ENCODE results near the gene NLRC3. TPM values are rescaled to one million over a fixed set of nuclear protein-coding genes. Genes with fewer than 3 reads are reported as not detected.

The NLRC3 gene
- total RNA-seq, 1 experiment from 2014 or later: 0.15 TPM

DNA sequence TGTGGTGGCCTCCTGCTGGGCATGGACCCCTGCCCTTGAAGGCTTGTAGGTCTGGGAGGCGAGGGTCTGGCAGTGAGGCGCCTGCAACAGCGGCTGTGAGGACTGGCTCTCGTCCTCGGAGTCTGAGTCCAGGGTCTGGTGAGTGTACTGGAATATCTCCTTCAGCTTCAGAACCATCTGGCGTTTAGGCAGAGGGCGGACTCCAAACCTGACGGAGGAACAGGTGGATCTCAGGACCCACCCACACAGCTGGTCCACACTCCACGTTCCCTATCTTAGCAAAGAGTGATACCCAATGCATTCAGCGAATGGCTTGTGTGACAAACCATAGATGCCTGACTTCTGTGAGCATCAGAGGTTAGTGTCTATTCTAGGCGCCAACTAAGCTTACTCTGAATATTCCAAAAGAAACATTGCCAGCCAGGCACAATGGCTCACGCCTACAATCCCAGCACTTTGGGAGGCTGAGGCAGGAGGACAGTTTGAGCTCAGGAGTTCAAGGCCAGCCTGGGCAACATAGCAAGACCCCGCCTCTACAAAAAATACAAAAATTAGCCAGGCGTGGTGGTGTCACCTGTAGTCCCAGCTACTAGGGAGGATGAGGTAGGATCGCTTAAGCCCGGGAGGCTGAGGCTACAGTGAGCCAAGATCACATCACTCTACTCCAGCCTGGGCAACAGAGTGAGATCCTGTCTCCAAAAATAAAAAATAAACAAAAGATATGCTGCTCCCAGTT, 6.3 kb upstream of the NLRC3 start:
- Histone ChIP-seq H3K27me3 (ENCODE audit: insufficient read depth, low read length) (no peaks in the 10 kb centered on the region), H3K4me2 (ENCODE audit: low read length) (no peak overlapping the region), H2AFZ (ENCODE audit: low read depth, low read length, poor library complexity, severe bottlenecking) (no peak overlapping the region), H3K9me2 (ENCODE audit: insufficient read depth) (no peaks in the 10 kb centered on the region), H4K20me1 (ENCODE audit: insufficient read depth) (no peaks in the 10 kb centered on the region), H3K79me2 (ENCODE audit: insufficient read depth, low read length) (no peaks in the 10 kb centered on the region), H3K9me3 (ENCODE audit: control insufficient read depth in 1 of 2, insufficient read depth in 1 of 2, low read depth in 1 of 2, low read length in 2 of 2) (no peaks in the 10 kb centered on the region), H3K9ac (ENCODE audit: low read length) (no peak overlapping the region), H3K4me1 (ENCODE audit: control insufficient read depth in 1 of 2, insufficient read depth in 2 of 2, low read length in 2 of 2) (peaks cover 9 to 10% of the 10 kb centered on the region in 2 experiments), H3K27ac (ENCODE audit: low read depth, low read length) (no peak overlapping the region), H3K36me3 (ENCODE audit: control insufficient read depth in 1 of 2, insufficient read depth in 2 of 2, low read length in 2 of 2) (no peaks in the 10 kb centered on the region; a peak in 1 of 4 replicates), H3K4me3 (replicated peaks in 1 of 2; ENCODE audit: low read depth in 1 of 2, low read length in 2 of 2) (no peak overlapping the region)
- ChIA-PET RAD21 (ENCODE audit: low non-redundant PET in 1 of 2, low total read pairs in 2 of 2, uncharacterized antibody in 2 of 2, unreplicated experiment in 2 of 2) (no interaction called here), CTCF (no interaction called here), POLR2A (no interaction called here)
- no peak for DNase-seq (ENCODE audit: low read depth, low spot score)
- no TSS peak for BruUV-seq (replicated peaks)
- TF ChIP-seq FOSL1 (IDR thresholded peaks at IDR 0.05; ENCODE audit: low read depth) (no peak), ZNF274 (IDR thresholded peaks at IDR 0.05; ENCODE audit: low read depth, low read length) (no peak), CEBPB (IDR thresholded peaks at IDR 0.05; ENCODE audit: low read depth) (no peak), EZH2phosphoT487 (IDR thresholded peaks at IDR 0.05; ENCODE audit: borderline replicate concordance) (no peak), SP1 (IDR thresholded peaks at IDR 0.05; ENCODE audit: low read depth) (no peak), EGR1 (IDR thresholded peaks at IDR 0.05; ENCODE audit: low read depth) (no peak), CBX3 (IDR thresholded peaks at IDR 0.05; ENCODE audit: low read depth) (no peak), TCF7L2 (IDR thresholded peaks at IDR 0.05; ENCODE audit: borderline replicate concordance, extremely low read depth, insufficient read depth, insufficient read length) (no peak), YY1 (IDR thresholded peaks at IDR 0.05; ENCODE audit: extremely low read depth, insufficient replicate concordance, low read depth, low read length) (no peak), EZH2 (IDR thresholded peaks at IDR 0.05) (no peak), POLR2A (IDR thresholded peaks at IDR 0.05; ENCODE audit: borderline replicate concordance, extremely low read depth, insufficient read depth, insufficient read length) (no peak), ZFX (IDR thresholded peaks at IDR 0.05) (no peak), POLR2AphosphoS5 (IDR thresholded peaks at IDR 0.05; ENCODE audit: low read depth, low read length) (no peak)
- TF ChIP-seq, protein P1, sequence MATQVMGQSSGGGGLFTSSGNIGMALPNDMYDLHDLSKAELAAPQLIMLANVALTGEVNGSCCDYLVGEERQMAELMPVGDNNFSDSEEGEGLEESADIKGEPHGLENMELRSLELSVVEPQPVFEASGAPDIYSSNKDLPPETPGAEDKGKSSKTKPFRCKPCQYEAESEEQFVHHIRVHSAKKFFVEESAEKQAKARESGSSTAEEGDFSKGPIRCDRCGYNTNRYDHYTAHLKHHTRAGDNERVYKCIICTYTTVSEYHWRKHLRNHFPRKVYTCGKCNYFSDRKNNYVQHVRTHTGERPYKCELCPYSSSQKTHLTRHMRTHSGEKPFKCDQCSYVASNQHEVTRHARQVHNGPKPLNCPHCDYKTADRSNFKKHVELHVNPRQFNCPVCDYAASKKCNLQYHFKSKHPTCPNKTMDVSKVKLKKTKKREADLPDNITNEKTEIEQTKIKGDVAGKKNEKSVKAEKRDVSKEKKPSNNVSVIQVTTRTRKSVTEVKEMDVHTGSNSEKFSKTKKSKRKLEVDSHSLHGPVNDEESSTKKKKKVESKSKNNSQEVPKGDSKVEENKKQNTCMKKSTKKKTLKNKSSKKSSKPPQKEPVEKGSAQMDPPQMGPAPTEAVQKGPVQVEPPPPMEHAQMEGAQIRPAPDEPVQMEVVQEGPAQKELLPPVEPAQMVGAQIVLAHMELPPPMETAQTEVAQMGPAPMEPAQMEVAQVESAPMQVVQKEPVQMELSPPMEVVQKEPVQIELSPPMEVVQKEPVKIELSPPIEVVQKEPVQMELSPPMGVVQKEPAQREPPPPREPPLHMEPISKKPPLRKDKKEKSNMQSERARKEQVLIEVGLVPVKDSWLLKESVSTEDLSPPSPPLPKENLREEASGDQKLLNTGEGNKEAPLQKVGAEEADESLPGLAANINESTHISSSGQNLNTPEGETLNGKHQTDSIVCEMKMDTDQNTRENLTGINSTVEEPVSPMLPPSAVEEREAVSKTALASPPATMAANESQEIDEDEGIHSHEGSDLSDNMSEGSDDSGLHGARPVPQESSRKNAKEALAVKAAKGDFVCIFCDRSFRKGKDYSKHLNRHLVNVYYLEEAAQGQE (IDR thresholded peaks at IDR 0.05; ENCODE audit: low read depth): no peak
- TF ChIP-seq, protein P2, sequence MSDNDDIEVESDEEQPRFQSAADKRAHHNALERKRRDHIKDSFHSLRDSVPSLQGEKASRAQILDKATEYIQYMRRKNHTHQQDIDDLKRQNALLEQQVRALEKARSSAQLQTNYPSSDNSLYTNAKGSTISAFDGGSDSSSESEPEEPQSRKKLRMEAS (IDR thresholded peaks at IDR 0.05): no peak
- TF ChIP-seq, protein P3, sequence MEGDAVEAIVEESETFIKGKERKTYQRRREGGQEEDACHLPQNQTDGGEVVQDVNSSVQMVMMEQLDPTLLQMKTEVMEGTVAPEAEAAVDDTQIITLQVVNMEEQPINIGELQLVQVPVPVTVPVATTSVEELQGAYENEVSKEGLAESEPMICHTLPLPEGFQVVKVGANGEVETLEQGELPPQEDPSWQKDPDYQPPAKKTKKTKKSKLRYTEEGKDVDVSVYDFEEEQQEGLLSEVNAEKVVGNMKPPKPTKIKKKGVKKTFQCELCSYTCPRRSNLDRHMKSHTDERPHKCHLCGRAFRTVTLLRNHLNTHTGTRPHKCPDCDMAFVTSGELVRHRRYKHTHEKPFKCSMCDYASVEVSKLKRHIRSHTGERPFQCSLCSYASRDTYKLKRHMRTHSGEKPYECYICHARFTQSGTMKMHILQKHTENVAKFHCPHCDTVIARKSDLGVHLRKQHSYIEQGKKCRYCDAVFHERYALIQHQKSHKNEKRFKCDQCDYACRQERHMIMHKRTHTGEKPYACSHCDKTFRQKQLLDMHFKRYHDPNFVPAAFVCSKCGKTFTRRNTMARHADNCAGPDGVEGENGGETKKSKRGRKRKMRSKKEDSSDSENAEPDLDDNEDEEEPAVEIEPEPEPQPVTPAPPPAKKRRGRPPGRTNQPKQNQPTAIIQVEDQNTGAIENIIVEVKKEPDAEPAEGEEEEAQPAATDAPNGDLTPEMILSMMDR (IDR thresholded peaks at IDR 0.05 in 2 of 3, conservative IDR thresholded peaks at IDR 0.05 in 1 of 3; ENCODE audit: borderline replicate concordance in 1 of 3, insufficient read depth in 1 of 3, low read depth in 2 of 3, low read length in 2 of 3): no peak
- TF ChIP-seq, protein P4, sequence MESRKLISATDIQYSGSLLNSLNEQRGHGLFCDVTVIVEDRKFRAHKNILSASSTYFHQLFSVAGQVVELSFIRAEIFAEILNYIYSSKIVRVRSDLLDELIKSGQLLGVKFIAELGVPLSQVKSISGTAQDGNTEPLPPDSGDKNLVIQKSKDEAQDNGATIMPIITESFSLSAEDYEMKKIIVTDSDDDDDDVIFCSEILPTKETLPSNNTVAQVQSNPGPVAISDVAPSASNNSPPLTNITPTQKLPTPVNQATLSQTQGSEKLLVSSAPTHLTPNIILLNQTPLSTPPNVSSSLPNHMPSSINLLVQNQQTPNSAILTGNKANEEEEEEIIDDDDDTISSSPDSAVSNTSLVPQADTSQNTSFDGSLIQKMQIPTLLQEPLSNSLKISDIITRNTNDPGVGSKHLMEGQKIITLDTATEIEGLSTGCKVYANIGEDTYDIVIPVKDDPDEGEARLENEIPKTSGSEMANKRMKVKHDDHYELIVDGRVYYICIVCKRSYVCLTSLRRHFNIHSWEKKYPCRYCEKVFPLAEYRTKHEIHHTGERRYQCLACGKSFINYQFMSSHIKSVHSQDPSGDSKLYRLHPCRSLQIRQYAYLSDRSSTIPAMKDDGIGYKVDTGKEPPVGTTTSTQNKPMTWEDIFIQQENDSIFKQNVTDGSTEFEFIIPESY (IDR thresholded peaks at IDR 0.05; ENCODE audit: extremely low read depth, insufficient replicate concordance, low read length): no peak
- TF ChIP-seq, protein P5, sequence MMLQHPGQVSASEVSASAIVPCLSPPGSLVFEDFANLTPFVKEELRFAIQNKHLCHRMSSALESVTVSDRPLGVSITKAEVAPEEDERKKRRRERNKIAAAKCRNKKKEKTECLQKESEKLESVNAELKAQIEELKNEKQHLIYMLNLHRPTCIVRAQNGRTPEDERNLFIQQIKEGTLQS (IDR thresholded peaks at IDR 0.05): no peak
- no peak for ATAC-seq
- intact Hi-C loops (cut with micrococcal nuclease): no loop called here
